Dermis blood vessel endothelial cell (primary cell): ENCODE measurements around the gene SNX13. TPM values are rescaled to one million over a fixed set of nuclear protein-coding genes. Genes with fewer than 3 reads are reported as not detected.
"Not testable (repeated sequence)": the region's sequence is repeated elsewhere in the genome, so short reads cannot be mapped to it uniquely, and the experiment has no call there.

Source experiments
- DNase-seq: peaks from one replicate; pipeline ENCODE4 v3.0.0; 2010
- total RNA-seq: library from RNA; depleted of rRNA; stranded (reverse); fragments of >200 nt; gene quantifications from 2 replicates; pipeline ENCODE4 v1.2.3, GENCODE V29; 2014

The SNX13 gene
- total RNA-seq, 1 donor from 2014 or later = 35.1 TPM

- DNase-seq = no peak
Observed at GRCh38 chr7:17912050-17912449, 28.2 kb downstream of the SNX13 start.

- DNase-seq = no peak
Observed at GRCh38 chr7:17910377-17910776, 29.9 kb downstream of the SNX13 start.

- not testable (repeated sequence) for DNase-seq
Observed at GRCh38 chr7:17909310-17909709, 31.0 kb downstream of the SNX13 start.

GRCh38 chr7:17907014-17907413, 33.3 kb downstream of the SNX13 start:
- no peak for DNase-seq

- DNase-seq = no peak
Observed at GRCh38 chr7:17903337-17903736, 37.0 kb downstream of the SNX13 start.

GRCh38 chr7:17902599-17902998, 37.7 kb downstream of the SNX13 start:
- no peak for DNase-seq

GRCh38 chr7:17900464-17900863, 39.8 kb downstream of the SNX13 start:
- DNase-seq = no peak

GRCh38 chr7:17898111-17898510, 42.2 kb downstream of the SNX13 start:
- DNase-seq = no peak

GRCh38 chr7:17887286-17887685, 53.0 kb downstream of the SNX13 start:
- DNase-seq = no peak

GRCh38 chr7:17882685-17883084, 57.6 kb downstream of the SNX13 start:
- no peak for DNase-seq

GRCh38 chr7:17879075-17879661, 61.1 kb downstream of the SNX13 start:
- DNase-seq = no peak

- no peak for DNase-seq
Observed at GRCh38 chr7:17878627-17879026, 61.7 kb downstream of the SNX13 start.

GRCh38 chr7:17871815-17872533, 68.3 kb downstream of the SNX13 start:
- DNase-seq = no peak

GRCh38 chr7:17870406-17870805, 69.9 kb downstream of the SNX13 start:
- DNase-seq = no peak

- no peak for DNase-seq
Observed at GRCh38 chr7:17863809-17864143, 76.5 kb downstream of the SNX13 start.

- no peak for DNase-seq
Observed at GRCh38 chr7:17863095-17863808, 77.0 kb downstream of the SNX13 start.

- no peak for DNase-seq
Observed at GRCh38 chr7:17856251-17856650, 84.0 kb downstream of the SNX13 start.

- no peak for DNase-seq
Observed at GRCh38 chr7:17855202-17855601, 85.1 kb downstream of the SNX13 start.

- no peak for DNase-seq
Observed at GRCh38 chr7:17854261-17855047, 85.8 kb downstream of the SNX13 start.

- no peak for DNase-seq
Observed at GRCh38 chr7:17852361-17852760, 87.9 kb downstream of the SNX13 start.

GRCh38 chr7:17849504-17849903, 90.8 kb downstream of the SNX13 start:
- DNase-seq = no peak

GRCh38 chr7:17848516-17848915, 91.8 kb downstream of the SNX13 start:
- no peak for DNase-seq

GRCh38 chr7:17846935-17847334, 93.4 kb downstream of the SNX13 start:
- no peak for DNase-seq
